NAMALWA (cell line): ENCODE results near the gene ALMS1.
A peak's percentile ranks its signal among the peaks of the same experiment; 100 is the strongest.
"Not testable (repeated sequence)": the region's sequence is repeated elsewhere in the genome, so short reads cannot be mapped to it uniquely, and the experiment has no call there.

Experiments
- DNase-seq: peaks from one replicate; pipeline ENCODE4 v3.0.0-alpha.2; 2015; ENCODE audit warnings: low spot score

The ALMS1 gene

GRCh38 chr2:73614105-73614504 lies 228.5 kb downstream of the ALMS1 start:
- no peak for DNase-seq

- DNase-seq = no peak
Observed at GRCh38 chr2:73614997-73615396, 229.4 kb downstream of the ALMS1 start.

- DNase-seq = peak; percentile 11
Observed at GRCh38 chr2:73619925-73620324, 234.3 kb downstream of the ALMS1 start.

GRCh38 chr2:73624036-73624435 lies 238.4 kb downstream of the ALMS1 start:
- not testable (repeated sequence) for DNase-seq

- not testable (repeated sequence) for DNase-seq
Observed at GRCh38 chr2:73624625-73625024, 239.0 kb downstream of the ALMS1 start.

- DNase-seq = not testable (repeated sequence)
Observed at GRCh38 chr2:73626237-73626636, 240.6 kb downstream of the ALMS1 start.

- DNase-seq = not testable (repeated sequence)
Observed at GRCh38 chr2:73628493-73628892, 242.9 kb downstream of the ALMS1 start.

GRCh38 chr2:73630662-73631266 lies 245.1 kb downstream of the ALMS1 start:
- peak; percentile 51 for DNase-seq

GRCh38 chr2:73636977-73637376 lies 251.3 kb downstream of the ALMS1 start:
- not testable (repeated sequence) for DNase-seq

- DNase-seq = no peak
Observed at GRCh38 chr2:73638429-73638828, 252.8 kb downstream of the ALMS1 start.

GRCh38 chr2:73640511-73640911 lies 254.9 kb downstream of the ALMS1 start:
- no peak for DNase-seq

GRCh38 chr2:73640946-73641766 lies 255.5 kb downstream of the ALMS1 start:
- no peak for DNase-seq

- DNase-seq = no peak
Observed at GRCh38 chr2:73641767-73642062, 256.1 kb downstream of the ALMS1 start.

GRCh38 chr2:73642338-73643018 lies 256.8 kb downstream of the ALMS1 start, which contains the start of gene NAT8:
Gene NAT8 (minus strand): TSS chr2:73642422. CDS start chr2:73641628, 794 bp downstream.
- DNase-seq = no peak

- DNase-seq = not testable (repeated sequence)
Observed at GRCh38 chr2:73647690-73648089, 262.1 kb downstream of the ALMS1 start.

GRCh38 chr2:73651591-73652230 lies 266.1 kb downstream of the ALMS1 start:
- no peak for DNase-seq

GRCh38 chr2:73652348-73652747 lies 266.7 kb downstream of the ALMS1 start:
- no peak for DNase-seq

- no peak for DNase-seq
Observed at GRCh38 chr2:73654175-73654574, 268.5 kb downstream of the ALMS1 start.
